SK-N-MC (cell line): ENCODE measurements around the gene IL21R.

ENCODE experiments used
- DNase-seq: peaks from one replicate; pipeline ENCODE4 v3.0.0-alpha.2; 2011; ENCODE audit warnings: low read depth, low spot score
- H3K27ac ChIP-seq: fragments of 200-600 bp; sonication (generic); 2 replicates; pipeline ENCODE4 v1.5.1; 2016; ENCODE audit warnings: mixed run types
- H3K36me3 ChIP-seq: fragments of 200-600 bp; sonication (generic); 2 replicates; pipeline ENCODE4 v1.6.1; 2017; ENCODE audit warnings: antibody characterized with exemption, low read length, mixed read lengths; ENCODE audit not compliant: insufficient read depth
- H3K4me3 ChIP-seq: fragments of 200-600 bp; sonication (generic); 2 replicates; pipeline ENCODE4 v1.5.1; 2016
- H3K9ac ChIP-seq: fragments of 200-600 bp; sonication (generic); 2 replicates; pipeline ENCODE4 v1.8.0; 2017; ENCODE audit warnings: mixed run types, mixed read lengths; ENCODE audit not compliant: insufficient read length
- H3K9me3 ChIP-seq: fragments of 200-600 bp; sonication (generic); 2 replicates; pipeline ENCODE4 v1.6.1; 2017; ENCODE audit warnings: low read depth, mild to moderate bottlenecking, antibody characterized with exemption, low read length, moderate library complexity, mixed read lengths
- EZH2 ChIP-seq: fragments of 200-600 bp; sonication (generic); IDR thresholded peaks from one replicate; pipeline ENCODE4 v1.6.1; 2017; ENCODE audit warnings: antibody characterized with exemption
- FOXP2 ChIP-seq: optimal IDR thresholded peaks from 2 replicates; pipeline ENCODE3; 2011; ENCODE audit warnings: mild to moderate bottlenecking, moderate library complexity; ENCODE audit not compliant: insufficient read depth; ENCODE audit errors: extremely low read length, control extremely low read depth
- POLR2AphosphoS5 ChIP-seq: IDR thresholded peaks from 2 replicates; pipeline ENCODE4 v1.6.1; 2012; ENCODE audit warnings: mild to moderate bottlenecking, low read depth, low read length, borderline replicate concordance

IL21R gene

DNA sequence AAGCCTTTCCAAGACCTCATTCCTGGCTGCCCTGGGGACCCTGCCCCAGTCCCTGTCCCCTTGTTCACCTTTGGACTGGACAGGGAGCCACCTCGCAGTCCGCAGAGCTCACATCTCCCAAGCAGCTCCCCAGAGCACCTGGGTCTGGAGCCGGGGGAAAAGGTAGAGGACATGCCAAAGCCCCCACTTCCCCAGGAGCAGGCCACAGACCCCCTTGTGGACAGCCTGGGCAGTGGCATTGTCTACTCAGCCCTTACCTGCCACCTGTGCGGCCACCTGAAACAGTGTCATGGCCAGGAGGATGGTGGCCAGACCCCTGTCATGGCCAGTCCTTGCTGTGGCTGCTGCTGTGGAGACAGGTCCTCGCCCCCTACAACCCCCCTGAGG, 38.7 kb upstream of the IL21R start:
- TF ChIP-seq EZH2 (no peak), FOXP2 (no peak), POLR2AphosphoS5 (no peak)
- H3K36me3 ChIP-seq = no peaks in the 10 kb centered on the region
- H3K9ac ChIP-seq = no peak overlapping the region

DNA sequence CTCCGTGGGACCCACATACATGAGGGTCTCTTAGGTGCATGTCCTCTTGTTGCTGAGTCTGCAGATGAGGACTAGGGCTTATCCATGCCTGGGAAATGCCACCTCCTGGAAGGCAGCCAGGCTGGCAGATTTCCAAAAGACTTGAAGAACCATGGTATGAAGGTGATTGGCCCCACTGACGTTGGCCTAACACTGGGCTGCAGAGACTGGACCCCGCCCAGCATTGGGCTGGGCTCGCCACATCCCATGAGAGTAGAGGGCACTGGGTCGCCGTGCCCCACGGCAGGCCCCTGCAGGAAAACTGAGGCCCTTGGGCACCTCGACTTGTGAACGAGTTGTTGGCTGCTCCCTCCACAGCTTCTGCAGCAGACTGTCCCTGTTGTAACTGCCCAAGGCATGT, 38.2 kb upstream of the IL21R start:
- Histone ChIP-seq H3K27ac (no peak overlapping the region), H3K36me3 (no peaks in the 10 kb centered on the region), H3K9me3 (no peaks in the 10 kb centered on the region), H3K9ac (no peak overlapping the region), H3K4me3 (no peak overlapping the region)
- TF ChIP-seq FOXP2 = no peak
- no peak for TF ChIP-seq EZH2
- DNase-seq = no peak

More for the DNA sequence above, 38.7 kb upstream of the IL21R start:
- DNase-seq = no peak
- Histone ChIP-seq H3K4me3 (no peak overlapping the region), H3K27ac (no peak overlapping the region), H3K9me3 (no peaks in the 10 kb centered on the region)

DNA sequence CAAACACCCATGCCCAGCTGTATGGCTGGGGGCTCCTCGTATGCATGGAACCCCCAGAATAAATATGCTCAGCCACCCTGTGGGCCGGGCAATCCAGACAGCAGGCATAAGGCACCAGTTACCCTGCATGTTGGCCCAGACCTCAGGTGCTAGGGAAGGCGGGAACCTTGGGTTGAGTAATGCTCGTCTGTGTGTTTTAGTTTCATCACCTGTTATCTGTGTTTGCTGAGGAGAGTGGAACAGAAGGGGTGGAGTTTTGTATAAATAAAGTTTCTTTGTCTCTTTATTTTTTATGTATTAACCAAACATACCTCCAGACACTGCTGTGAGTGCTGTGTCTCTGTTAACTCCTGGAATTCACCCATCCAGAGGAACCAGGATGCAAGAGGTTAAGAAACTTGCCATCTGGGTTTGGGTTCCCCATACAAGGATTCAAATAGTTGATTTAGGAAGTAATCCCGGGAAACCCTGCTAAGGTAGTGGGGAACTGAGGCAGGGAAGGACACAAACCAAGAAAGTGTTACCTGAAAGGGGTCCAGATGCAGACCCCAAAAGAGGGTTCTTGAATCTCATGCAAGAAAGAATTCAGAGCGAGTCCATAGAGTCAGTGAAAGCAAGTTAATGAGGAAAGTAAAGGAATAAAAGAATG, 37.4 kb upstream of the IL21R start:
- H3K9ac ChIP-seq = no peak overlapping the region
- no peak overlapping the region for H3K4me3 ChIP-seq
- no peaks in the 10 kb centered on the region for H3K36me3 ChIP-seq
- no peak for DNase-seq
- H3K27ac ChIP-seq = no peak overlapping the region
- TF ChIP-seq FOXP2 (no peak), EZH2 (no peak), POLR2AphosphoS5 (no peak)
- H3K9me3 ChIP-seq = no peaks in the 10 kb centered on the region

DNA sequence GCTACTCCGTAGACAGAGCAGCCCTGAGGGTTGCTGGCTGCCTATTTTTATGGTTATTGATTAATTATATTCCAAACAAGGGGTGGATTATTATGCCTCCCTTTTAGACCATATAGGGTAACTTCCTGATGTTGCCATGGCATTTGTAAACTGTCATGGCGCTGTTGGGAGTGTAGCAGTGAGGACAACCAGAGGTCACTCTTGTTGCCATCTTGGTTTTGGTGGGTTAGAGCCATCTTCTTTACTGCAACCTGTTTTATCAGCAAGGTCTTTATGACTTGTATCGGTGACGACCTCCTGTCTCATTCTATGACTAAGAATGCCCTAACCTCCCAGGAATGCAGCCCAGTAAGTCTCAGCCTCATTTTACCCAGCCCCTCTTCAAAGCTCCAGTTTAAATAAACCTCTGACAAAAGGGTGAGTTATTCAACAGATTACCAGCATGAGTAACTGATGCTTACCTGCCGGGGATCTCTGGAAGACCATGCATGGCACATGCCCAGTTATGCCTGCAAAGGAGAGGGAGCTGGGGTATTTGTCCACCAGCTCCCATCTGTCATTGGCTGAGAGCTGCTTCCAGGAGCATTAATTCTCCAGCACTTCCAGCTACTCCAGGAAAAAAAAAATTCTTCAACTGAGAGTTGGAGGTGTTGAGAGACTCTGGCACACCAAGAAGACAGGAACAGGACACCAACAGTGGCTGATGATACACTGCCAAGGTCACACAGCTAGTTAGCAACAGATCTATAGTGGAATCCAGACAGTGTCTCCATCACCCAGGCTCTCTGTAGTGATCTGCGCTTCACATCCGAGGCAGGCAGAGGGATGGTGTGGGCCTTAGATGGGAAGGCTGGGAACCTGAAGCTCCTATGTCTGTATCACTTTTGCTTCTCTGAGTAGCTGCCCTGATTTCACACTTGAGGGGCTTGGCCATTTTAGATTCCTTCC, 36.6 kb upstream of the IL21R start:
- TF ChIP-seq FOXP2 = no peak
- TF ChIP-seq POLR2AphosphoS5 = no peak
- TF ChIP-seq EZH2 = no peak
- Histone ChIP-seq H3K27ac (no peak overlapping the region), H3K9ac (no peak overlapping the region), H3K9me3 (no peaks in the 10 kb centered on the region), H3K36me3 (no peaks in the 10 kb centered on the region), H3K4me3 (no peak overlapping the region)
- DNase-seq = no peak

DNA sequence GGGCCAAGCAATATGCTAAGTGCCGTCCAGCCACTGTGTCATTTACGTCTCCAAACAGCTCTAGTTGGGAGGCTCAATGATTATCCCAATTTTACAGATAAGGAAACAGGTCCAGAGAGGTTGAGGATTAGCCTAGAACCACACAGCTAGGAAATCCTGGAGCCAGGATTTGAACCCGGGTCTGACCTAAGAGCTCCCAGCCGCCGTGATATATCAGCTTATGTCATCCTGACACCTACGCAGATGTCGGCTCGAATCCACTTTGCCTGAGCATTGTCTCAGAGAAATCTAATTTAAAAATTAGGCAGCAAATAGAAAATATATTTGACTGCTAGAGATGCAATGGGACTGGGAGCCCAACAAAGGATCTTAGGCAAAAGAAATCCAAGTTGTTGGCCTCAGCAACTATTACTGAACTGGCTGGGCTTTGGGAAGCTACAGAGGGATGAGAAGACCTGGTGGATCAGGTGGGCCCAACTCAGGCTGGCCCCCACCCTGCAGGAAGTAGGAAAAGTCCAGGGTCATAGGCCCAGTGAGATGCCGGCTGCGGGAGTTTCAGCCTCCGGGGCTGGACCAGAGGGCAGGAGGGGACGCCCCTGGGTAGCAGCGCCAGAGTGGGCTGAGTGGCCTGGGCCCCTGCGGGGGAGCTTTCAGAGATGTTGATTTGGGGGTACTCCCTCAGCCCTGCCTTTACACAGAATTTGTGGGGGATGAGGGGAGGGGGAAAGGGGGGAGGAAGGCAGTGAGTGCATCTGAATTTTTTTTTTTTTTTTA, 35.1 kb upstream of the IL21R start:
- H3K27ac ChIP-seq = no peak overlapping the region
- TF ChIP-seq POLR2AphosphoS5 (no peak), FOXP2 (no peak), EZH2 (no peak)
- H3K9me3 ChIP-seq = no peaks in the 10 kb centered on the region
- H3K36me3 ChIP-seq = no peaks in the 10 kb centered on the region
- H3K4me3 ChIP-seq = peak overlapping the region; percentile 60
- H3K9ac ChIP-seq = no peak overlapping the region
- DNase-seq = no peak

DNA sequence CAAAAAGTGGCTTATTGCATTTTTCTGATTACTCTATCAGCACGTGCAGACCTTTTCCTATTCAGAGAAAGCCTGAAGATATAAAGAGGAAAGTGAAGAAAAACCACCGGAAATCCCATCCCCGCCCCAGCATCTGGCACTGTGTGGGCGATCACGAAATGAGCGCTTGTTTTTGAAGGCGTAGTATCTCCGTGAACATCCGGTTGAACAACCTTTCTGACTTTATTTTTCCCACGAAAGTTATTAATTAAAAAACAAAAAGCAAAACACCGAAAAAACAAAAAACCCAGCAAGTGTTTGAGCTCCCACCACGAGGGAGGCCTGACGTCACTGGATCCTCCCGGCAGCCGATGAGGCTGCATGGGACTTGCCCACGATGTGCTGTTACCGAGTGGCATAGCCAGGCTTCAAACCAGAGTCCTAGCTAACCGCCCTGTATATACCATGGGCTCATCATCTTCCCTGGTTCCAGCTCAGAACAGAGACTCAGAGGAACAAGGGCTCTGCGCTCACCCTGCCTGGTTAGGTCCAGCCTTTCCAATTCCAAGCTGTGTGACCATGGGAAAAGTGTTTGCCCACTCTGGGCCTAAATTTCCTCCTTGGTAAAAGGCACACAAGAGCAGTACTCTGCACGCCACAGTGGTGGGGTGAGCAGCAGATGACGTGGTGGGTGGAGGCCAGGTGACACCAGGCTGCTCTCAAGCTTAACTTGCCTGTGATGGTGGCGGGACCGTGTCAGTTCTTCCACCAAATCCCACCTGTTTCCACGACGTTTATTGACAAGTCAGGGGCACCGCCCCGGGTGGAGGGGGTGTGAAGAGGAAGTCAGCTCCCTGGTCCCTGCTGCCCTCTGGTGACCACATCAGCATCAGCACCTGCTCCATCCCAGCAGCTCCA, 34.3 kb upstream of the IL21R start:
- Histone ChIP-seq H3K36me3 (no peaks in the 10 kb centered on the region), H3K4me3 (peak overlapping the region; percentile 60), H3K9ac (no peak overlapping the region), H3K27ac (no peak overlapping the region; the same call in 1 of the 2 replicates), H3K9me3 (no peaks in the 10 kb centered on the region)
- peak; percentile 44 for DNase-seq
- no peak for TF ChIP-seq FOXP2
- TF ChIP-seq POLR2AphosphoS5 = no peak
- TF ChIP-seq EZH2 = no peak

DNA sequence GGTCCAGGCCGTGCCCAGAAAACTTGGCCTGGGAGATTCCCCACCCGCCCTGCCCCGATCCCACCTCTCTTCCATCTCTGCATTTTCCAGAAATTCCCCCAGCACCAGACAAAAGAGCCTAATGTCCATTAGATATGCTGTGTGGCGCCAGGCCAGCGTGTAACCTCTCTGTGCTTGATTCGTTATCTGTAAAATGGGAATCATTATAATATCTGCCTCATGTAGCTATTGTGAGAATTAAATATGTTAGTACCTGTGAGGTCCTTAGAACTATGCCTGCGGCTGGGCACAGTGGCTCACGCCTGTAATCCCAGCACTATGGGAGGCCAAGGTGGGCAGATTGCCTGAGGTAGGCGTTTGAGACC, 33.6 kb upstream of the IL21R start:
- Histone ChIP-seq H3K9ac (no peak overlapping the region), H3K4me3 (no peak overlapping the region), H3K27ac (no peak overlapping the region), H3K36me3 (no peaks in the 10 kb centered on the region), H3K9me3 (no peaks in the 10 kb centered on the region)
- TF ChIP-seq FOXP2 (no peak), EZH2 (no peak), POLR2AphosphoS5 (no peak)
- DNase-seq = no peak
